Measurements from ENCODE around the gene GDE1. TPM values are rescaled to one million over a fixed set of nuclear protein-coding genes. Genes with fewer than 3 reads are reported as not detected.

The GDE1 gene
- total and polyA plus RNA-seq, 2 of the 4 experiments (the other 2 are of a cell fraction): 50.1 to 62.4 TPM

- Histone ChIP-seq H3K27ac (ENCODE audit: insufficient read depth, low read length) (no peak overlapping the region), H2AFZ (replicated peaks; ENCODE audit: low read length, poor library complexity) (no peak overlapping the region), H3K9me1 (ENCODE audit: insufficient read depth, low read length) (no peaks in the 10 kb centered on the region), H3K9me3 (ENCODE audit: control insufficient read depth, insufficient read depth, low read length) (no peaks in the 10 kb centered on the region), H4K91ac (ENCODE audit: insufficient read depth, low read depth, low read length) (no peak overlapping the region), H3K27me3 (ENCODE audit: control insufficient read depth, insufficient read depth, low read length) (no peaks in the 10 kb centered on the region), H4K5ac (ENCODE audit: low read depth, low read length) (no peak overlapping the region), H2AK9ac (replicated peaks; ENCODE audit: low read depth, low read length, poor library complexity) (no peak overlapping the region), H2BK5ac (ENCODE audit: low read depth, low read length, poor library complexity, severe bottlenecking) (no peak overlapping the region), H3K79me1 (ENCODE audit: low read depth in 1 of 2, low read length in 2 of 2) (peaks cover 0 to 4% of the 10 kb centered on the region in 2 experiments; a peak in 1 of 4 replicates), H4K8ac (ENCODE audit: low read depth in 2 of 2, low read length in 2 of 2) (no peak overlapping the region), H3K18ac (ENCODE audit: low read depth, low read length) (no peak overlapping the region), H3K56ac (ENCODE audit: extremely low read depth, insufficient read depth, low read length) (no peak overlapping the region), H3K4me1 (ENCODE audit: control insufficient read depth, insufficient read depth, low read length) (no peaks in the 10 kb centered on the region), H3K14ac (replicated peaks; ENCODE audit: low read depth, low read length) (no peak overlapping the region), H2BK20ac (ENCODE audit: low read depth, low read length) (no peak overlapping the region), H4K20me1 (ENCODE audit: insufficient read depth, low read length) (no peaks in the 10 kb centered on the region), H3K36me3 (ENCODE audit: control insufficient read depth, insufficient read depth, low read length) (peaks cover 38% of the 10 kb centered on the region), H3K4ac (ENCODE audit: low read depth, low read length) (no peak overlapping the region), H3K4me3 (ENCODE audit: insufficient read depth, low read depth, low read length) (no peak overlapping the region), H2BK120ac (ENCODE audit: low read depth, low read length) (no peak overlapping the region), H3K4me2 (ENCODE audit: low read depth, low read length) (no peak overlapping the region), H3K9ac (ENCODE audit: low read depth, low read length) (no peak overlapping the region), H3K23ac (ENCODE audit: low read depth, low read length) (no peak overlapping the region), H2AK5ac (ENCODE audit: low read depth, low read length) (no peak overlapping the region), H2BK15ac (ENCODE audit: low read depth, low read length) (no peak overlapping the region)
- no peak for DNase-seq
- dilution Hi-C loops (cut with HindIII; ENCODE audit: low sequenced_read_pairs, unreplicated experiment) (no loop called here), intact Hi-C loops (cut with micrococcal nuclease) (loop anchor here (5.0 kb wide), 2 partner anchors 336 to 521 kb away; partner anchors contain the start of genes SYT17 and TMC7), in situ Hi-C loops (cut with MboI; ENCODE audit: low sequenced_read_pairs) (loop anchor here (5.0 kb wide), 1 partner anchor 416 kb away; no protein-coding TSS in a partner anchor)
- POLR2A ChIA-PET (ENCODE audit: unreplicated experiment): no interaction called here
- TF ChIP-seq RFX5 (IDR thresholded peaks at IDR 0.05; ENCODE audit: low read depth, low read length): no peak
- TF ChIP-seq SMC3 (IDR thresholded peaks at IDR 0.05; ENCODE audit: low read depth, low read length): no peak
- no peak for TF ChIP-seq RCOR1 (IDR thresholded peaks at IDR 0.05; ENCODE audit: insufficient replicate concordance, low read length)
- TF ChIP-seq CHD1 (IDR thresholded peaks at IDR 0.05; ENCODE audit: low read depth, low read length): no peak
- TF ChIP-seq FOS (IDR thresholded peaks at IDR 0.05; ENCODE audit: low read depth, low read length): no peak
- no peak for TF ChIP-seq RAD21 (IDR thresholded peaks at IDR 0.05; ENCODE audit: low read length)
- TF ChIP-seq USF2 (IDR thresholded peaks at IDR 0.05; ENCODE audit: low read depth, low read length): no peak
- no peak for TF ChIP-seq BHLHE40 (IDR thresholded peaks at IDR 0.05; ENCODE audit: low read depth, low read length)
- no peak for TF ChIP-seq MAFK (IDR thresholded peaks at IDR 0.05; ENCODE audit: low read depth, low read length)
- TF ChIP-seq CEBPB (IDR thresholded peaks at IDR 0.05; ENCODE audit: low read depth, low read length): no peak
- TF ChIP-seq MAZ (IDR thresholded peaks at IDR 0.05; ENCODE audit: borderline replicate concordance, low read depth, low read length): no peak
- no peak for TF ChIP-seq CTCF (conservative IDR thresholded peaks at IDR 0.05; ENCODE audit: low read depth, low read length)
- TF ChIP-seq MXI1 (IDR thresholded peaks at IDR 0.05; ENCODE audit: borderline replicate concordance, low read depth, low read length): no peak
- no peak for TF ChIP-seq ELK1 (IDR thresholded peaks at IDR 0.05; ENCODE audit: borderline replicate concordance, low read depth, low read length)
- no peak for TF ChIP-seq POLR2A (IDR thresholded peaks at IDR 0.05; ENCODE audit: low read depth, low read length)
- TF ChIP-seq NFE2L2 (IDR thresholded peaks at IDR 0.05; ENCODE audit: low read depth, low read length): no peak
- ATAC-seq (ENCODE audit: low read depth): peak; percentile 40
- WGBS, 2 experiments (ENCODE audit: extremely low coverage in 2 of 2, insufficient read length in 1 of 2): 80% methylated on average over 1 of the region's 5 CpGs; no CpG with 5 or more reads in 1 of the 2 experiments
- CTCF ChIA-PET: interaction anchor here (1.5 kb wide), 1 partner anchor 418 kb away, joined by 7 read pairs; no protein-coding TSS in a partner anchor
- no TSS peak for BruUV-seq (replicated peaks)
These were observed 18.3 kb downstream of the GDE1 start for GRCh38 chr16:19503461-19504075.

Measured in IMR-90 (cell line).